Naive thymus-derived CD4-positive, alpha-beta T cell (primary cell): ENCODE measurements around the gene EFL1. TPM values are rescaled to one million over a fixed set of nuclear protein-coding genes. Genes with fewer than 3 reads are reported as not detected.

ENCODE experiments used
- ATAC-seq: fragments of 150-1000 bp; cut with Tn5 transposase; 2 replicates; pipeline ENCODE4 v1.10.0; 2021; ENCODE audit warnings: mild to moderate bottlenecking, moderate library complexity
- CTCF ChIA-PET: fragments of 350-600 bp; sonication (Branson Sonifier 250); formaldehyde crosslinking; loops from one replicate; lab custom pipeline; 2021; ENCODE audit warnings: antibody characterized with exemption; lab: Charles Lee
- POLR2A ChIA-PET: fragments of 350-600 bp; sonication (Branson Sonifier 250); formaldehyde crosslinking; loops from one replicate; lab custom pipeline; 2021; ENCODE audit warnings: antibody characterized with exemption, inconsistent platforms; lab: Charles Lee
- DNase-seq, 9 donors: peaks; one replicate each; pipeline versions ENCODE4 v3.0.0 to v3.0.0-alpha.2; 2020 to 2022; ENCODE audit warnings: mixed read lengths in 1 of 9
- H3K27ac ChIP-seq: one replicate; pipeline ENCODE4 v1.7.0; 2013; ENCODE audit warnings: mild to moderate bottlenecking, low read depth, low read length, moderate library complexity
- H3K27me3 ChIP-seq, 2 donors: one replicate each; pipeline ENCODE4 v1.7.0; 2013; ENCODE audit warnings: low read length in 2 of 2, mild to moderate bottlenecking in 2 of 2, moderate library complexity in 2 of 2; ENCODE audit not compliant: control insufficient read depth in 2 of 2, insufficient read depth in 2 of 2
- H3K36me3 ChIP-seq, 3 experiments: 1 replicate in 2 of 3; 2 replicates in 1 of 3; pipeline ENCODE4 v1.7.0; 2013; ENCODE audit warnings: low read length in 3 of 3, mild to moderate bottlenecking in 3 of 3, moderate library complexity in 1 of 3; ENCODE audit not compliant: insufficient read depth in 3 of 3, control insufficient read depth in 2 of 3
- H3K4me1 ChIP-seq, 2 donors: one replicate each; pipeline ENCODE4 v1.7.0; 2013; ENCODE audit warnings: low read length in 2 of 2, mild to moderate bottlenecking in 2 of 2, moderate library complexity in 1 of 2; ENCODE audit not compliant: control insufficient read depth in 2 of 2, insufficient read depth in 2 of 2
- H3K4me3 ChIP-seq: 2 replicates; pipeline ENCODE4 v1.7.0; 2013; ENCODE audit warnings: mild to moderate bottlenecking, low read length
- H3K9me3 ChIP-seq, 3 experiments: 1 replicate in 2 of 3; 2 replicates in 1 of 3; pipeline ENCODE4 v1.7.0; 2013; ENCODE audit warnings: low read length in 3 of 3; ENCODE audit not compliant: control insufficient read depth in 2 of 3
- H3K27ac Mint-ChIP-seq, 9 donors: one replicate each; pipeline ENCODE4 v1.8.0; 2020 to 2022; ENCODE audit warnings: mixed read lengths in 9 of 9, mild to moderate bottlenecking in 8 of 9, moderate library complexity in 5 of 9, inconsistent platforms in 2 of 9
- H3K27me3 Mint-ChIP-seq, 5 donors: one replicate each; pipeline ENCODE4 v1.8.0; 2021 to 2022; ENCODE audit warnings: mixed read lengths in 5 of 5, mild to moderate bottlenecking in 1 of 5
- H3K36me3 Mint-ChIP-seq, 5 donors: one replicate each; pipeline ENCODE4 v1.8.0; 2020 to 2022; ENCODE audit warnings: mixed read lengths in 5 of 5, mild to moderate bottlenecking in 3 of 5, inconsistent platforms in 1 of 5
- H3K4me1 Mint-ChIP-seq, 7 donors: one replicate each; pipeline ENCODE4 v1.8.0; 2020 to 2022; ENCODE audit warnings: mixed read lengths in 7 of 7, mild to moderate bottlenecking in 3 of 7, inconsistent platforms in 1 of 7
- H3K4me3 Mint-ChIP-seq, 10 donors: one replicate each; pipeline ENCODE4 v1.8.0; 2020 to 2022; ENCODE audit warnings: mild to moderate bottlenecking in 10 of 10, mixed read lengths in 10 of 10, moderate library complexity in 6 of 10, inconsistent platforms in 2 of 10
- H3K9me3 Mint-ChIP-seq, 11 donors: one replicate each; pipeline ENCODE4 v1.8.0; 2020 to 2022; ENCODE audit warnings: mixed read lengths in 11 of 11, mild to moderate bottlenecking in 4 of 11, inconsistent platforms in 1 of 11, moderate library complexity in 1 of 11
- intact Hi-C, 2 donors: fragments of 100-400 bp; cut with micrococcal nuclease; formaldehyde crosslinking; loops; one replicate each; pipeline ENCODE4 v1.15.1; 2023
- polyA plus RNA-seq, 2 donors: library from polyadenylated mRNA; unstranded; fragments of 300-500 nt; fragmentation: Illumina TruSeq; gene quantifications; one replicate each; pipeline ENCODE4 v1.2.3, GENCODE V29; 2021
- total RNA-seq, 6 experiments: library from RNA in 5 of 6; stranded (reverse) in 5 of 6; gene quantifications; 1 replicate in 5 of 6; 2 replicates in 1 of 6; pipeline ENCODE4 v1.2.3 and lab custom pipeline; 2021 to 2026

EFL1 gene
- total and polyA plus RNA-seq, 7 experiments from 2014 or later, result 9.9 to 27.5 (median 16.6) TPM

DNA sequence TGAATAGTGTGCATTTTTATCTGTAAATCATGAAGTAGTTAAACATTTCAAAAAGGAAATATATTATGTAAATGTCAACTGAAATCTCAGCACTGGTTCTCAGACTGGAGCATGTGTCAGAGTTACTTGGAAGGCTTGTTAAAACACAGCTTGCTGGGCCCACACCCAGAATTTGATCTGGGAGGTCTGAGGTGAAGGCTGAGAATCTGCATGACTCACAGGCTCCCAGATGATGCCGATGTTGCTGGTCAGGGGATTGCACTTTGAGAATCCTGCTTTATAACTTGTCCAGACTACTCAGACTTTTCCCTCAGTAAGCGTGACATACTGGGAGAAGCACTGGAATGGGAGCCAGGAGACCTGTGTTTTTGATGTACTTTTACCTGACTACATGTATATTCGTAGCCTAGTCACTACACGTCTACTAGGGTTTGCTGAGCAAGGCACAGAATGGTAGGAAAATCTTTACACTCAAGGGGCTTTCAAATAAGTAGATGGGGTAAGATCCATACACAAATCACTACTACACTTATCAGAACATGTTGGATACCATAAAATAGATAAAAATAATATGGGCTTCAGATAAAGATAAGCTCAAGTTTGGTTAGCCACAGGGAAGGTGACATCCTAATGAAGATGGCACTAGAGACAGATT lies 139.7 kb downstream of the EFL1 start:
- H3K4me1 Mint-ChIP-seq, result peaks cover 0 to 7% (median 1%) of the 10 kb centered on the region in 7 donors
- H3K36me3 ChIP-seq, result no peaks in the 10 kb centered on the region
- no peak for ATAC-seq

DNA sequence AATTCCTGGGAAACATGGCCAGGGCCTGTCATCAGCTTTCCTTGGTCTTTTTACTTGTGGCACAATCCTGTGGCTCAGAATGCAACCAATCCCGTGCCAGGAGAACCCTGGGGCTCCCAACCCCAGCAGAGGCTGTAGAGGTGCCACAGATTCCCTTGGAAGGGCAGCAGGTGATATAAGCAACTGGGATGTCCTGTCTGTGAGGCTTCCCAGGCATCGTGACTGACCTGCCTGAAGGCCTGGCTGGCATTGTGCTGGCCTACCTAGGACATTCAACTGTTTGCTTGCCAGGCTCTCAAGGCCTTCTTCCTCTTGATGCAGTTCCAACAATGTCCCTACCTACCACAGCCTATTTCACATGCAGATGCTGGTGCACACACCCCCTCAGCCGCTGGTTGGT lies 144.5 kb downstream of the EFL1 start:
- peak overlapping the region in 1 of 9 donors; percentile 17 for H3K27ac Mint-ChIP-seq
- H3K27me3 ChIP-seq, result no peaks in the 10 kb centered on the region
- POLR2A ChIA-PET, result no interaction called here
- peaks cover 0 to 13% (median 3%) of the 10 kb centered on the region in 5 donors for H3K36me3 Mint-ChIP-seq
- H3K9me3 Mint-ChIP-seq, result no peaks in the 10 kb centered on the region
- no peaks in the 10 kb centered on the region for H3K27me3 Mint-ChIP-seq
- H3K4me1 Mint-ChIP-seq, result peaks cover 0 to 2% (median 0%) of the 10 kb centered on the region in 7 donors
- ATAC-seq, result no peak
- no peaks in the 10 kb centered on the region for H3K36me3 ChIP-seq
- H3K9me3 ChIP-seq, result no peaks in the 10 kb centered on the region
- no peak for DNase-seq
- no peaks in the 10 kb centered on the region for H3K4me1 ChIP-seq
- intact Hi-C loops, result no loop called here
- H3K4me3 Mint-ChIP-seq, result no peak overlapping the region
- H3K27ac ChIP-seq, result no peak overlapping the region
- H3K4me3 ChIP-seq, result no peak overlapping the region
- CTCF ChIA-PET, result no interaction called here

More for the DNA sequence above, 139.7 kb downstream of the EFL1 start:
- no peak overlapping the region for H3K27ac ChIP-seq
- H3K27me3 ChIP-seq, result no peaks in the 10 kb centered on the region
- Mint-ChIP-seq H3K9me3 (no peaks in the 10 kb centered on the region), H3K36me3 (peaks cover 0 to 27% (median 7%) of the 10 kb centered on the region in 5 donors), H3K4me3 (no peak overlapping the region), H3K27me3 (no peaks in the 10 kb centered on the region), H3K27ac (no peak overlapping the region)
- ChIA-PET CTCF (no interaction called here), POLR2A (no interaction called here)
- DNase-seq, result no peak
- H3K4me1 ChIP-seq, result no peaks in the 10 kb centered on the region
- no peaks in the 10 kb centered on the region for H3K9me3 ChIP-seq
- no peak overlapping the region for H3K4me3 ChIP-seq
- intact Hi-C loops, result no loop called here

DNA sequence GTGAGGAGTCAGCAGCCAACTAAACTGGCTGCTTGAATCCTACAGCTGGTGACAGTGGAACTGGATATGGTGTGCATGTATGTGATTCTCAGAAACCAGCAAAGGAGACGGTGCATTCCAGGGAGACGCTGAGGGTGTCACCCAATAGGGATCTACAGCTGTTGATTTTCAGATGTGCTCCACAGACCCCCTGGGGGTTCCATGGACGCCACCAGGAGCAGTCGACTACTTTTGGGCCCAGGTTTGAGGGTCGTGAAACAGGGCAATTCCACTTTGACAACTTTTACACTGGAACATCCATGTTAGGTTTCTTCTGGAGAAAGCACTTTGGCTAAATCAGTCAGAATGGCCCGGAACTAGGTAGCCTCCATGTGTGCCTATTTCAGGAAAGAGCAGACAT lies 145.2 kb downstream of the EFL1 start:
- H3K27me3 ChIP-seq, result no peaks in the 10 kb centered on the region
- no peaks in the 10 kb centered on the region for H3K9me3 ChIP-seq
- H3K27me3 Mint-ChIP-seq, result no peaks in the 10 kb centered on the region
- ChIA-PET POLR2A (no interaction called here), CTCF (no interaction called here)
- no peak overlapping the region for H3K27ac Mint-ChIP-seq
- no peaks in the 10 kb centered on the region for H3K9me3 Mint-ChIP-seq
- ATAC-seq (no peak), DNase-seq (no peak)
- no peak overlapping the region for H3K4me3 ChIP-seq
- intact Hi-C loops, result no loop called here
- no peaks in the 10 kb centered on the region for H3K4me1 ChIP-seq
- H3K4me1 Mint-ChIP-seq, result peaks cover 0 to 2% (median 0%) of the 10 kb centered on the region in 7 donors
- H3K36me3 ChIP-seq, result no peaks in the 10 kb centered on the region
- H3K27ac ChIP-seq, result no peak overlapping the region
- H3K36me3 Mint-ChIP-seq, result peaks cover 0 to 10% (median 0%) of the 10 kb centered on the region in 5 donors
- no peak overlapping the region for H3K4me3 Mint-ChIP-seq

DNA sequence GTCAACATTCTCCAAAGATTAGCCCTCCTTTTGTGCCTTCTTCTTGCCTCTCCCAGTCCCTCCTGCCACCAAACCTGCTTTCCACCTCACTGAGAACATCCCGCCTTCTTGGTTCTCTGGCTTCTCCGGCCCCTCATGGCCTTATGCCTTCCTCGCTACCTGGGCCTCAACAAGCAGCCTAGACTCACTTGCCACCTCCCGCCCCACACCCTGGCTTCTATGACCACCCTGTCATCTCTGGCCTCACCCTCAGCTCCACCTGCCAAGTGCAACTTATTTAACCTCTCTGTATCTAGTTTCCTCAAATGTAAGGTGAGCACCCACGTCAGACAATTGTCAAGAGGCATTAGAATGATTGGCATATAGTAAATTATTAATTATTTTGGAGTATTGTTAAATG lies 147.9 kb downstream of the EFL1 start:
- H3K27me3 ChIP-seq, result no peaks in the 10 kb centered on the region
- no peaks in the 10 kb centered on the region for H3K27me3 Mint-ChIP-seq
- peaks cover 0 to 2% (median 0%) of the 10 kb centered on the region in 7 donors for H3K4me1 Mint-ChIP-seq
- ChIA-PET POLR2A (no interaction called here), CTCF (no interaction called here)
- H3K36me3 Mint-ChIP-seq, result peaks cover 0 to 3% (median 0%) of the 10 kb centered on the region in 5 donors
- intact Hi-C loops, result no loop called here
- H3K27ac Mint-ChIP-seq, result no peak overlapping the region
- DNase-seq, result no peak
- no peak overlapping the region for H3K27ac ChIP-seq
- no peak overlapping the region for H3K4me3 ChIP-seq
- no peaks in the 10 kb centered on the region for H3K9me3 ChIP-seq
- no peaks in the 10 kb centered on the region for H3K9me3 Mint-ChIP-seq
- no peak for ATAC-seq
- H3K4me1 ChIP-seq, result no peaks in the 10 kb centered on the region
- no peaks in the 10 kb centered on the region for H3K36me3 ChIP-seq
- no peak overlapping the region for H3K4me3 Mint-ChIP-seq

DNA sequence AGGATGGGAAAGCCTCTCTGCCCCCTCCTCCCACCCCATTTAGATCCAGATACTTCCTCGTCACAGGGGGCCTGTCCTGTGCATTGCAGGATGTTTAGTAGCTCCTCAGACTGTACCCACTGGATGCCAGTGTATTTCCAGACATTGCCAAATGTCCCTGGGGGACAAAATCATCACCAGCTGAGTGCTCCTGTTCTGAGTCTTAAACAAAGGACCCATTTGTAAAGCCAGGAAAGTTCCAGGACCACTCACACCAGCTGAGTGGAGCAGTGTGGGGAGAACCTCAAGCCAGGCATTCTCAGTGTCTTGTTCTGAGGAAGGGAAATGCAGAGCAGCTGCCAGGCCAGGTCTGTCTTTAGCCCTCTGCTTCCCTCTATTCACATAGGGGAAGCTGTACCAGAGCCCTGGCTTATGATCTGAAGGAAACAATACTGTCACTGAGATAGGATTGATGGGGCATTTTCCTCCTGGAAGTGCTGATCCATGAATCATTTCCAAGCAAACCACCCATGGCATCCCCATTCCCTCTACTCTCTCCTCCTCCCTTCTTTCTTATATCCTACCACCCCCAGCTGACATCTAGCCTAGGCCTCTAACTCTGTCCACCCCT lies 149.3 kb downstream of the EFL1 start:
- Histone ChIP-seq H3K36me3 (no peaks in the 10 kb centered on the region), H3K4me3 (no peak overlapping the region), H3K27me3 (peaks cover 0 to 3% of the 10 kb centered on the region in 2 donors), H3K9me3 (no peaks in the 10 kb centered on the region), H3K4me1 (no peaks in the 10 kb centered on the region), H3K27ac (no peak overlapping the region)
- ChIA-PET CTCF (no interaction called here), POLR2A (no interaction called here)
- DNase-seq (no peak), ATAC-seq (no peak)
- Mint-ChIP-seq H3K27ac (peak overlapping the region in 1 of 9 donors; percentile 56), H3K9me3 (no peaks in the 10 kb centered on the region), H3K4me1 (peaks cover 0 to 5% (median 0%) of the 10 kb centered on the region in 7 donors), H3K27me3 (no peaks in the 10 kb centered on the region), H3K4me3 (no peak overlapping the region), H3K36me3 (no peaks in the 10 kb centered on the region)
- intact Hi-C loops, result no loop called here

DNA sequence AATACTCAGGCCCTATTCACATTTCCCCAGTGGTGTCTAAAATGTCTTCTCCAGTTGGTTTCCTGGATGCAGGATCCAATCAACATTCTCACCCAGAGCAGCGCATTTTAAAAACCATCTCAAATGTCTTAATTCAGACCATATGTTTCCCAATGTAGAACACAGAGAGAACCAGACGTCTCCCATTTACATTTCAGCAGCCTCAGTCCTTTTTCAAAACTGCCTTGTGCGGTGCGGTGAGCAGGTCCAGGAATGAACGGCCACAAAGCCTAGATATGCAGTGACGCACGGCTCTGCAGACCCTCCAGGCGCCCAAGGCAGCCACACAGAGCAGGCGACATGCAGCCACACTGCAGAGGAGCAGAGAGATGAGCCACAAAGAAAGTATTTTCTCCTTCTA lies 150.6 kb downstream of the EFL1 start:
- ChIA-PET POLR2A (no interaction called here), CTCF (no interaction called here)
- H3K4me3 Mint-ChIP-seq, result no peak overlapping the region
- no peaks in the 10 kb centered on the region for H3K36me3 Mint-ChIP-seq
- no peaks in the 10 kb centered on the region for H3K9me3 Mint-ChIP-seq
- H3K27ac Mint-ChIP-seq, result no peak overlapping the region
- no peaks in the 10 kb centered on the region for H3K27me3 Mint-ChIP-seq
- H3K4me1 Mint-ChIP-seq, result peaks cover 0 to 3% (median 0%) of the 10 kb centered on the region in 7 donors
- Histone ChIP-seq H3K4me1 (no peaks in the 10 kb centered on the region), H3K27ac (no peak overlapping the region), H3K9me3 (no peaks in the 10 kb centered on the region), H3K27me3 (peaks cover 0 to 3% of the 10 kb centered on the region in 2 donors), H3K4me3 (no peak overlapping the region), H3K36me3 (no peaks in the 10 kb centered on the region)
- DNase-seq (no peak), ATAC-seq (no peak)
- intact Hi-C loops, result no loop called here

DNA sequence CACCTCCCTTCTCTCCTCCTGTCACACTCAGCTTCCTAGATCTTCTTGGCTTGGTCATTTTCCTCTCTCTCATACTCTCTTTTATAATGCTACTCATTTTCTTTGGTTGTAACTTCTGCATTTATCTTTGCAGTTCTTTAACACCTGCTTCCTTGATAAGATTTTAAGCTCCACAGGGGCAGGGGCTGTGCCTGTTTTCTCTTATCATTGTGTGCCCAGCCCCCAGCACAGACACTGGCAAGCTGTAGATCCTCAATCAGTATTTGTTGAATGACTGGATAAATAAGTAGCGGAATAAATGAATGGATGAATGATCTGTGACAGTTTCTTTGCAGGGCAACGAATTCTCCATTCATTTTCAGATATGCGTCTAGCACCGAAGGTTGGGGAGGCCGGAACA lies 152.4 kb downstream of the EFL1 start:
- no peaks in the 10 kb centered on the region for H3K36me3 ChIP-seq
- intact Hi-C loops, result no loop called here
- no peaks in the 10 kb centered on the region for H3K36me3 Mint-ChIP-seq
- ChIA-PET POLR2A (no interaction called here), CTCF (no interaction called here)
- no peaks in the 10 kb centered on the region for H3K9me3 Mint-ChIP-seq
- H3K27me3 ChIP-seq, result peaks cover 0 to 3% of the 10 kb centered on the region in 2 donors
- H3K27ac Mint-ChIP-seq, result no peak overlapping the region
- no peaks in the 10 kb centered on the region for H3K4me1 ChIP-seq
- H3K4me1 Mint-ChIP-seq, result peaks cover 0 to 3% (median 0%) of the 10 kb centered on the region in 7 donors
- no peaks in the 10 kb centered on the region for H3K9me3 ChIP-seq
- no peak for ATAC-seq
- H3K27ac ChIP-seq, result no peak overlapping the region
- no peak overlapping the region for H3K4me3 Mint-ChIP-seq
- DNase-seq, result no peak
- no peak overlapping the region for H3K4me3 ChIP-seq
- no peaks in the 10 kb centered on the region for H3K27me3 Mint-ChIP-seq
